Measurements from ENCODE around the gene TMEM8B.

DNA sequence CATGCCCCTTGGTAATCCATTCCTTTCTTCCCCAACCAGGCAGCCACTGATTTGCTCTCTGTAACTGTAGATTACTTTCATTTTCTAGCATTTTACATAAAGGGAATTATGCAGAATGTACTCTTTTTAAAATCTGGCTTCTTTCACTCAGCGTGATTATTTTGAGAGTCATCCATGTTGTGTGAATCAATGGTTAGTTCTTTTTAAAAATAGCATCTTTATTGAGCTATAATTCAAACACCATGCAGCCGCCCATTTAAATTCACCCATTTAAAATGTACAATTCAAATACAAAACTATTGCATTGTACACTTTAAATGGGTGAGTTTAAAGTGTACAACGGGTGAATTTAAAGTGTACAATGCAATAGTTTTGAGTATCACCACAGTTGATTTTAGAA, 43.5 kb downstream of the TMEM8B start:
- TF ChIP-seq, protein P1, sequence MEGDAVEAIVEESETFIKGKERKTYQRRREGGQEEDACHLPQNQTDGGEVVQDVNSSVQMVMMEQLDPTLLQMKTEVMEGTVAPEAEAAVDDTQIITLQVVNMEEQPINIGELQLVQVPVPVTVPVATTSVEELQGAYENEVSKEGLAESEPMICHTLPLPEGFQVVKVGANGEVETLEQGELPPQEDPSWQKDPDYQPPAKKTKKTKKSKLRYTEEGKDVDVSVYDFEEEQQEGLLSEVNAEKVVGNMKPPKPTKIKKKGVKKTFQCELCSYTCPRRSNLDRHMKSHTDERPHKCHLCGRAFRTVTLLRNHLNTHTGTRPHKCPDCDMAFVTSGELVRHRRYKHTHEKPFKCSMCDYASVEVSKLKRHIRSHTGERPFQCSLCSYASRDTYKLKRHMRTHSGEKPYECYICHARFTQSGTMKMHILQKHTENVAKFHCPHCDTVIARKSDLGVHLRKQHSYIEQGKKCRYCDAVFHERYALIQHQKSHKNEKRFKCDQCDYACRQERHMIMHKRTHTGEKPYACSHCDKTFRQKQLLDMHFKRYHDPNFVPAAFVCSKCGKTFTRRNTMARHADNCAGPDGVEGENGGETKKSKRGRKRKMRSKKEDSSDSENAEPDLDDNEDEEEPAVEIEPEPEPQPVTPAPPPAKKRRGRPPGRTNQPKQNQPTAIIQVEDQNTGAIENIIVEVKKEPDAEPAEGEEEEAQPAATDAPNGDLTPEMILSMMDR (IDR thresholded peaks at IDR 0.05), result no peak
- TF ChIP-seq EZH2 (IDR thresholded peaks at IDR 0.05; ENCODE audit: borderline replicate concordance, insufficient read depth, low read depth, low read length, poor library complexity, severe bottlenecking), result no peak
